ENCODE measurements around the gene CDCA3.

CDCA3 gene

DNA sequence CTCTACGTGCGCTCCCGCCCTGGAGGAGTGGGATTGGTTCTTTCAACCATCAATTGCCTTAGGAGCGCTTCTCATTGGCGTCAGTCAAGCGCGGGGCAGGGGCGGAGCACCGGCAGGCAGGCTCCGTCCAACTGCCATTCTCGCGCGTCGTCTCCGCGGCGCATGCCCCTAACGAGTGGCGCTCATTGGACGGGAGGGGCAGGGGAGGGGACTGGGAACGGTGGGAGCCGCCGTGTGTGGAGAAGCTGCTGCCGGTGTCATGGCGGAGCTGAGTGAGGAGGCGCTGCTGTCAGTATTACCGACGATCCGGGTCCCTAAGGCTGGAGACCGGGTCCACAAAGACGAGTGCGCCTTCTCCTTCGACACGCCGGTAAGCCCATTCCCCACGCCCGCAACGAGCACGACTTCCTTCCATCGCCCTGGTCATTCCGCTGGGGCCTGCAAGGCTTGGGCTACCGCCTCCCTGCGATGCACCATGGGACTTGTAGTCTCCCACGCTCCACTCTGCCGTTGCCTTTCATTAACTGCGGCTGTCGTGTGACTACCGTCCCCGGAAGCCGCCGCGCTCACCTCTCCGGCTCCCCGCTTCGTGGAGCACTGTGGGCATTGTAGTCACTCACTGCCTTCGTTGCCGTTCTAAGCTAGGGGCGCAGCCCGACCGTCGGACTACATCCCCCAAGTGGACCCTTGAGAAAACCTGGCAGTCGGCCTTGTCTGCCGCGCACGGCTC is 1.0 kb upstream of the CDCA3 start, which contains the start of gene USP5:
USP5 (plus strand) TSS at position 230 of the 730 bp plus-strand sequence; CDS start at position 260, 30 bp downstream.
- Histone ChIP-seq H3K27ac (ENCODE audit: low read depth, low read length, severe bottlenecking) (peak within 1 kb of the TSS; percentile 86), H3K9me3 (ENCODE audit: control insufficient read depth, low read length) (no peaks in the 10 kb centered on the region), H3K4me3 (ENCODE audit: extremely low read depth, insufficient read depth, low read length, poor library complexity, severe bottlenecking) (peak within 1 kb of the TSS; percentile 72), H3K4me1 (ENCODE audit: control insufficient read depth, insufficient read depth, low read length, poor library complexity, severe bottlenecking) (peaks cover 21% of the 10 kb centered on the region), H3K36me3 (ENCODE audit: control insufficient read depth, insufficient read depth, low read length) (peaks cover 58% of the 10 kb centered on the region)
- WGBS, 2 experiments (ENCODE audit: insufficient coverage in 2 of 2) = 0 to 1% methylated on average over 59 to 62 of the region's 65 CpGs

GRCh38 chr12:6850796-6851152 is 312 bp downstream of the CDCA3 start:
- Histone ChIP-seq H3K36me3 (ENCODE audit: control insufficient read depth, insufficient read depth, low read length) (peaks cover 58% of the 10 kb centered on the region), H3K4me3 (ENCODE audit: extremely low read depth, insufficient read depth, low read length, poor library complexity, severe bottlenecking) (peak overlapping the region; percentile 72), H3K4me1 (ENCODE audit: control insufficient read depth, insufficient read depth, low read length, poor library complexity, severe bottlenecking) (peaks cover 21% of the 10 kb centered on the region), H3K9me3 (ENCODE audit: control insufficient read depth, low read length) (no peaks in the 10 kb centered on the region), H3K27ac (ENCODE audit: low read depth, low read length, severe bottlenecking) (peak overlapping the region; percentile 86)
- 12 to 14% methylated on average over 13 to 14 of the region's 16 CpGs for WGBS, 2 experiments (ENCODE audit: insufficient coverage in 2 of 2)

DNA sequence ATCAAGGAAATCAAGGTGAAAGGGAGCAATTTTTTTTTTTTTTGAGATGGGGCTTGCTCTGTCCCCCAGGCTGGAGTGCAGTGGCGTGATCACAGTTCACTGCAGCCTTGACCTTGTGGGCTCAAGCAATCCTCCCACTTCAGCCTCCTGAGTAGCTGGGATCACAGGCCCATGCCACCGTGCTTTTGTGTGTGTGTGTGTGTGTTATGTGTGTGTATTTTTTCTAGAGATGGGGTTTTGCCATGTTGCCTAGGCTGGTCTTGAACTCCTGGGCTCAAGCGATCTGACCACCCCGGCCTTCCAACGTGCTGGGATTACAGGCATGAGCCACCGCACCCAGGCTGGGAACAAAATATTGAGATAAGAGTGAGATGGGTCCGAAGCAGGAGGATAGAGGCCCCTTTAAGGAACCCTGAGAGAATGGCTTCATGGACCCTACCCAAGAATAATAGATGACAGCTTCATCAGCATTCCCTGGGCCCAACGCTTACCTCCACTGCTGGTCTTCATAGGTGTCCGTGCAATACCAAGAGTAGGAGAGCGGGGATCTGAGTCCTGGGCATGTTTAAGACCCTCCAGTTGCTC is 1.0 kb downstream of the CDCA3 start:
- H3K36me3 ChIP-seq (ENCODE audit: control insufficient read depth, insufficient read depth, low read length) = peaks cover 58% of the 10 kb centered on the region
- 82 to 85% methylated on average over 8 of the region's 10 CpGs for WGBS, 2 experiments (ENCODE audit: insufficient coverage in 2 of 2)
- peak overlapping the region; percentile 72 for H3K4me3 ChIP-seq (ENCODE audit: extremely low read depth, insufficient read depth, low read length, poor library complexity, severe bottlenecking)
- peaks cover 21% of the 10 kb centered on the region for H3K4me1 ChIP-seq (ENCODE audit: control insufficient read depth, insufficient read depth, low read length, poor library complexity, severe bottlenecking)
- H3K27ac ChIP-seq (ENCODE audit: low read depth, low read length, severe bottlenecking) = peak overlapping the region; percentile 86
- no peaks in the 10 kb centered on the region for H3K9me3 ChIP-seq (ENCODE audit: control insufficient read depth, low read length)

DNA sequence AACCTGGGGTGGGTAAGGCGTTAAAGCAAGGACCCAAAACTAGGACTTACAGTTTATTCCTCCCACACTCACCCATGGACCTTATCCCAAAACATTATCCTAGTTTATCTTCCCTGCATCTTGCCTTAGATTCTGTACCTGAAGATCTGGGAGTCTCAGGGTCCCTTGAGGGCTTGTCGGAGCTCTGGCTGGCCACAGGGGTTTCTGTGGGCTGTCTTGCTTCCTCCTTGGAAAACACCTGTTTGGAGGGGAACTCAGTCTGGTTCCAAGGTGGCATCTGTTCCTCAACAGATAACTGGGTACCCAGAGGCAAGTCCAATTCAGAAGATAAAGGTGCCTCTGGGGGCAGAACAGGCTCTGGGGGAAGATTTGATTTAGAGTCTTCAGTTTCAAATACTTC is 1.7 kb downstream of the CDCA3 start:
- H3K36me3 ChIP-seq (ENCODE audit: control insufficient read depth, insufficient read depth, low read length) = peaks cover 61% of the 10 kb centered on the region
- H3K4me1 ChIP-seq (ENCODE audit: control insufficient read depth, insufficient read depth, low read length, poor library complexity, severe bottlenecking) = peaks cover 21% of the 10 kb centered on the region
- WGBS, 2 experiments (ENCODE audit: insufficient coverage in 2 of 2) = 93 to 94% methylated on average over 2 of the region's 2 CpGs
- no peaks in the 10 kb centered on the region for H3K9me3 ChIP-seq (ENCODE audit: control insufficient read depth, low read length)
- no peak overlapping the region for H3K27ac ChIP-seq (ENCODE audit: low read depth, low read length, severe bottlenecking)
- H3K4me3 ChIP-seq (ENCODE audit: extremely low read depth, insufficient read depth, low read length, poor library complexity, severe bottlenecking) = no peak overlapping the region

GRCh38 chr12:6847676-6848075 is 3.4 kb downstream of the CDCA3 start:
- H3K4me3 ChIP-seq (ENCODE audit: extremely low read depth, insufficient read depth, low read length, poor library complexity, severe bottlenecking) = no peak overlapping the region
- whole genome bisulfite sequencing, 2 experiments (ENCODE audit: insufficient coverage in 2 of 2) = 95 to 100% methylated on average over 2 of the region's 2 CpGs

GRCh38 chr12:6846316-6846869 is 4.7 kb downstream of the CDCA3 start:
- peaks cover 9% of the 10 kb centered on the region for H3K4me1 ChIP-seq (ENCODE audit: control insufficient read depth, insufficient read depth, low read length, poor library complexity, severe bottlenecking)
- H3K27ac ChIP-seq (ENCODE audit: low read depth, low read length, severe bottlenecking) = no peak overlapping the region
- no peak overlapping the region for H3K4me3 ChIP-seq (ENCODE audit: extremely low read depth, insufficient read depth, low read length, poor library complexity, severe bottlenecking)
- 93 to 94% methylated on average over 4 to 6 of the region's 7 CpGs for WGBS, 2 experiments (ENCODE audit: insufficient coverage in 2 of 2)
- peaks cover 83% of the 10 kb centered on the region for H3K36me3 ChIP-seq (ENCODE audit: control insufficient read depth, insufficient read depth, low read length)
- no peaks in the 10 kb centered on the region for H3K9me3 ChIP-seq (ENCODE audit: control insufficient read depth, low read length)

More at GRCh38 chr12:6847676-6848075, 3.4 kb downstream of the CDCA3 start:
- no peak overlapping the region for H3K27ac ChIP-seq (ENCODE audit: low read depth, low read length, severe bottlenecking)
- peaks cover 9% of the 10 kb centered on the region for H3K4me1 ChIP-seq (ENCODE audit: control insufficient read depth, insufficient read depth, low read length, poor library complexity, severe bottlenecking)
- peaks cover 71% of the 10 kb centered on the region for H3K36me3 ChIP-seq (ENCODE audit: control insufficient read depth, insufficient read depth, low read length)
- no peaks in the 10 kb centered on the region for H3K9me3 ChIP-seq (ENCODE audit: control insufficient read depth, low read length)

GRCh38 chr12:6845395-6845794 is 5.7 kb downstream of the CDCA3 start:
- Histone ChIP-seq H3K4me3 (ENCODE audit: extremely low read depth, insufficient read depth, low read length, poor library complexity, severe bottlenecking) (no peak overlapping the region), H3K4me1 (ENCODE audit: control insufficient read depth, insufficient read depth, low read length, poor library complexity, severe bottlenecking) (peaks cover 8% of the 10 kb centered on the region), H3K9me3 (ENCODE audit: control insufficient read depth, low read length) (no peaks in the 10 kb centered on the region), H3K36me3 (ENCODE audit: control insufficient read depth, insufficient read depth, low read length) (peaks cover 87% of the 10 kb centered on the region), H3K27ac (ENCODE audit: low read depth, low read length, severe bottlenecking) (no peak overlapping the region)
- 90 to 92% methylated on average over 16 of the region's 17 CpGs for WGBS, 2 experiments (ENCODE audit: insufficient coverage in 2 of 2)

GRCh38 chr12:6843118-6843902 is 7.8 kb downstream of the CDCA3 start:
- no peak overlapping the region for H3K27ac ChIP-seq (ENCODE audit: low read depth, low read length, severe bottlenecking)
- no peak overlapping the region for H3K4me3 ChIP-seq (ENCODE audit: extremely low read depth, insufficient read depth, low read length, poor library complexity, severe bottlenecking)
- no peaks in the 10 kb centered on the region for H3K4me1 ChIP-seq (ENCODE audit: control insufficient read depth, insufficient read depth, low read length, poor library complexity, severe bottlenecking)
- no peaks in the 10 kb centered on the region for H3K9me3 ChIP-seq (ENCODE audit: control insufficient read depth, low read length)
- WGBS, 2 experiments (ENCODE audit: insufficient coverage in 2 of 2) = 79 to 88% methylated on average over 15 to 16 of the region's 16 CpGs
- H3K36me3 ChIP-seq (ENCODE audit: control insufficient read depth, insufficient read depth, low read length) = peaks cover 88% of the 10 kb centered on the region

- Histone ChIP-seq H3K36me3 (ENCODE audit: control insufficient read depth, insufficient read depth, low read length) (peaks cover 91% of the 10 kb centered on the region), H3K9me3 (ENCODE audit: control insufficient read depth, low read length) (no peaks in the 10 kb centered on the region), H3K27ac (ENCODE audit: low read depth, low read length, severe bottlenecking) (no peak overlapping the region), H3K4me3 (ENCODE audit: extremely low read depth, insufficient read depth, low read length, poor library complexity, severe bottlenecking) (no peak overlapping the region), H3K4me1 (ENCODE audit: control insufficient read depth, insufficient read depth, low read length, poor library complexity, severe bottlenecking) (no peaks in the 10 kb centered on the region)
- 96 to 100% methylated on average over 3 to 4 of the region's 4 CpGs for WGBS, 2 experiments (ENCODE audit: insufficient coverage in 2 of 2)
These were observed 9.0 kb downstream of the CDCA3 start for GRCh38 chr12:6842075-6842474.

GRCh38 chr12:6840761-6841515 is 10.1 kb downstream of the CDCA3 start, which contains the start of gene GNB3:
GNB3 (plus strand) TSS chr12:6840925; CDS start chr12:6841288, 363 bp downstream.
- 92 to 94% methylated on average over 20 to 21 of the region's 24 CpGs for WGBS, 2 experiments (ENCODE audit: insufficient coverage in 2 of 2)
- Histone ChIP-seq H3K36me3 (ENCODE audit: control insufficient read depth, insufficient read depth, low read length) (peaks cover 91% of the 10 kb centered on the region), H3K27ac (ENCODE audit: low read depth, low read length, severe bottlenecking) (peak within 1 kb of the TSS; percentile 16), H3K4me1 (ENCODE audit: control insufficient read depth, insufficient read depth, low read length, poor library complexity, severe bottlenecking) (no peaks in the 10 kb centered on the region), H3K9me3 (ENCODE audit: control insufficient read depth, low read length) (no peaks in the 10 kb centered on the region), H3K4me3 (ENCODE audit: extremely low read depth, insufficient read depth, low read length, poor library complexity, severe bottlenecking) (no peak within 1 kb of the TSS)

All from mesodermal cell (in vitro differentiated cells).